BLaER1 treated with 17β-estradiol and CSF1 and Interleukin-3, amounts not matched to agents 10 nM and 100 nM (cell line): ENCODE measurements around the gene TMEM212.

Experiments
- H3K27ac ChIP-seq, 11 experiments: shearing (Covaris generic); formaldehyde crosslinking; 2 replicates each; pipeline ENCODE4 v1.8.1; 2022
- H3K27me3 ChIP-seq, 11 experiments: shearing (Covaris generic); formaldehyde crosslinking; 2 replicates each; pipeline ENCODE4 v1.8.1; 2022
- H3K36me3 ChIP-seq, 11 experiments: shearing (Covaris generic); formaldehyde crosslinking; 2 replicates each; pipeline ENCODE4 v1.8.1; 2022
- H3K4me1 ChIP-seq, 10 experiments: shearing (Covaris generic); formaldehyde crosslinking; 2 replicates each; pipeline ENCODE4 v1.8.1; 2022
- H3K4me2 ChIP-seq, 11 experiments: shearing (Covaris generic); formaldehyde crosslinking; 2 replicates each; pipeline ENCODE4 v1.8.1; 2022
- H3K4me3 ChIP-seq, 10 experiments: shearing (Covaris generic); formaldehyde crosslinking; 2 replicates each; pipeline ENCODE4 v1.8.1; 2022
- H3K9ac ChIP-seq, 11 experiments: shearing (Covaris generic); formaldehyde crosslinking; 2 replicates each; pipeline ENCODE4 v1.8.1; 2022
- H3K9me3 ChIP-seq, 11 experiments: shearing (Covaris generic); formaldehyde crosslinking; replicated peaks in 1 of 11; 2 replicates each; pipeline ENCODE4 v1.8.1; 2022
- H4K20me1 ChIP-seq, 11 experiments: shearing (Covaris generic); formaldehyde crosslinking; 2 replicates each; pipeline ENCODE4 v1.8.1; 2022
- Cebpa-rat ChIP-seq, 11 experiments: shearing (Covaris generic); IDR thresholded peaks; 2 replicates each; pipeline ENCODE4 v1.8.1; 2022

TMEM212 gene

DNA sequence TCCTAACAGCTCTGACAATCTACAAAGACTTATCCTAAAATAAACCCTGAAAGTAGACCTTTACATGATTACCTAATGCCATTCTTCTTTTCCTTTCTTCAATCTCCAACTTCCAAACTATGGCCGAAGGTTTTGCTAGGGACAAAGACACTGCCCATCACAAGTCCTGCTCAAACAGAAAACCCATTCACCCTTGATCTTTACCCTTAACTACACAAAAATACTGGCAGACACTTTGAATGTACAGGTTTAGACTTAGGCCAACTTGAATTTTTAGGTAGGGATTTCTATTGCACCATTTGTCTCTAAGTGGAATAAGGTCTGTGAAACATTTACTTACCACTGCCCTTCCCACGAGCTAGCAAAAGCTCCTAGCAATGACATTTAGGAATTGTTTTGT, 64.6 kb downstream of the TMEM212 start:
- Histone ChIP-seq H4K20me1 (no peaks in the 10 kb centered on the region), H3K36me3 (no peaks in the 10 kb centered on the region; a peak in 2 of 22 replicates), H3K9me3 (peaks cover 16 to 44% (median 20%) of the 10 kb centered on the region in 11 experiments; a peak in 21 of 22 replicates), H3K27me3 (no peaks in the 10 kb centered on the region), H3K4me1 (no peaks in the 10 kb centered on the region), H3K9ac (no peak overlapping the region), H3K4me3 (no peak overlapping the region), H3K27ac (no peak overlapping the region), H3K4me2 (no peak overlapping the region)
- no peak for TF ChIP-seq Cebpa-rat (IDR thresholded peaks at IDR 0.05)

DNA sequence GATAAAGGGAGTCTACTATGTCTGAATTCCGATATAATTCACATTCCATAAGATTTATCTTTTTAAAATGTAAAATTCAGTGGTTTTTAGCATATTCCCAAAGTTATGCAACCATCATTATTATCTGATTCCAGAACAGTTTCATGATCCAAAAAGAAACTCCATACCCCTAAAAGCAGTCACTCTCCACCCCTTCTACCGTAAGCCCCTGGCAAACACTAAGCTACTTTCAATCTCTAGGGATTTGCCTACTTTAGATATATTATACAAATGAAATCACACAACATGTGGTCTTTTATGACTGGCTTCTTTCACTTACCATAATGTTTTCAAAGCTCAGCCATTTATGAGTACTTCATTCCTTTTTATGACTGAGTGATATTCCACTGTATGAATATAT, 65.6 kb downstream of the TMEM212 start:
- H3K4me1 ChIP-seq = no peaks in the 10 kb centered on the region
- no peaks in the 10 kb centered on the region for H4K20me1 ChIP-seq
- no peak overlapping the region for H3K9ac ChIP-seq
- no peaks in the 10 kb centered on the region; a peak in 2 of 22 replicates for H3K36me3 ChIP-seq
- no peak overlapping the region for H3K4me3 ChIP-seq
- H3K9me3 ChIP-seq = peaks cover 16 to 44% (median 20%) of the 10 kb centered on the region in 11 experiments; a peak in 21 of 22 replicates
- no peak overlapping the region for H3K4me2 ChIP-seq
- H3K27me3 ChIP-seq = no peaks in the 10 kb centered on the region
- no peak for TF ChIP-seq Cebpa-rat (IDR thresholded peaks at IDR 0.05)
- no peak overlapping the region for H3K27ac ChIP-seq
